ENCODE data around the gene GNA15. TPM values are rescaled to one million over a fixed set of nuclear protein-coding genes. Genes with fewer than 3 reads are reported as not detected.

The GNA15 gene
- total and polyA plus RNA-seq, 2 of the 8 experiments (the other 6 are each of a cell fraction or from before 2014, with no cell fraction given) = 0.26 to 0.45 TPM

DNA sequence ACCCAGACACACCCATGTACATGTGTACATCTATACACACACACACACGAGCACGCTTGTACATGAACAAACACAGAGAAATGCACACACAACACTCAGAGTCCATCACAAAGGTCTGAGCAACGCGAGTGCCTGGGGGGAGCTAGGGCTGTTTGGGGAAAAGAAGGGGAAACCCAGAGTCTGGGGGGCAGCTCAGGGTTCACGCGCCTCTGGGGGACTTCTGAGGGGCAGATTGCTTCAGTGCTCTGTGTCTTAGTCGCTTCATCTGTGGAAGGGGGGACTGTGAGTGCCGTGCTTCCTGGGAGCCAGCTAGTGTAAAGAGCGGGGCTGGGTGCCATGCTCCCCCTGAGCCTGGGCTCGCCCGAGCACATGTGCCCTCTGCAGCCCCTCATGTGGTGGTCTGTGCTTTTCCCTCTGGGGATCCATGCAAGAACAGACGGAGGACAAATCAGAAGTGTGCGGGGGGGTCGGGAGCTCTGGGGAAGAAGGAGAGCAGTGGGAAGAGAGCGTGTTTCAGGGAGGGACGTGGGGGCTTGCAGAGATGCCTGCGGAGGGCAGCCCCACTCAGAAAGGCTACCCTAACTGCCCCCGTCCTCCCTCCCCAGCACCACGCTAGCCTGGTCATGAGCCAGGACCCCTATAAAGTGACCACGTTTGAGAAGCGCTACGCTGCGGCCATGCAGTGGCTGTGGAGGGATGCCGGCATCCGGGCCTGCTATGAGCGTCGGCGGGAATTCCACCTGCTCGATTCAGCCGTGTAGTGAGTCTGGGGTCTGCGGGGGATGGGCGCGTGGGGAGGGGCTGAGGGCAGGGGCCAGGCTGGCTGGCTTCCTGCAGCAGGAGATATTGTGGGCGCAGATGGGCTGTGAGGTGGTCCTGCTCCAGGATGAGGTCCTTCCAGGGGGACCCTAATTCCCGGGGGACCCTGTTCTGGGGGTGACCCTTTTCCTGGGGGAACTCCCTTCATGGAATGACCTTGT is 14.0 kb downstream of the GNA15 start:
- CTCF ChIA-PET (ENCODE audit: partially characterized antibody) = interaction anchor here (0.6 to 1.0 kb wide), 5 partner anchors 10 to 117 kb away, joined by 3 to 6 read pairs (median 4); no protein-coding TSS in a partner anchor
- Histone ChIP-seq H3K14ac (ENCODE audit: insufficient read length) (no peak overlapping the region), H2BK20ac (ENCODE audit: low read length) (peak overlapping the region; percentile 34; the same call in 1 of the 2 replicates), H4K8ac (ENCODE audit: extremely low read depth, insufficient read depth, low read length) (peak overlapping the region; percentile 94; the same call in 1 of the 2 replicates), H3K79me2 (ENCODE audit: control insufficient read depth in 1 of 2, insufficient read depth in 2 of 2, low read length in 2 of 2) (no peaks in the 10 kb centered on the region), H2BK5ac (ENCODE audit: low read depth, low read length) (0 out of 2 replicates have a peak overlapping the region, but pooled peaks have one; percentile 66), H3K23ac (ENCODE audit: insufficient read length) (no peak overlapping the region), H2AK5ac (ENCODE audit: low read depth, low read length) (no peak overlapping the region), H2BK120ac (replicated peaks; ENCODE audit: low read depth, low read length) (no peak overlapping the region), H3K79me1 (ENCODE audit: low read depth, low read length) (no peaks in the 10 kb centered on the region), H4K20me1 (replicated peaks in 1 of 2; ENCODE audit: control insufficient read depth in 1 of 2, insufficient read depth in 2 of 2, low read length in 2 of 2) (peaks cover 0 to 11% of the 10 kb centered on the region in 2 experiments), H3K9me3 (ENCODE audit: insufficient read depth in 2 of 2, low read depth in 1 of 2, low read length in 1 of 2) (no peaks in the 10 kb centered on the region), H4K5ac (ENCODE audit: insufficient read length, low read depth, low read length) (no peak overlapping the region), H3K4me3 (ENCODE audit: extremely low read depth in 1 of 4, insufficient read depth in 2 of 4, low read depth in 3 of 4, low read length in 4 of 4) (no peak overlapping the region), H2BK15ac (ENCODE audit: low read length) (0 out of 2 replicates have a peak overlapping the region, but pooled peaks have one; percentile 19), H4K91ac (replicated peaks; ENCODE audit: insufficient read length, low read length) (no peak overlapping the region), H3K4ac (replicated peaks; ENCODE audit: insufficient read length, low read depth, low read length) (no peak overlapping the region), H3K56ac (replicated peaks; ENCODE audit: insufficient read length, low read depth, low read length) (no peak overlapping the region), H3K18ac (ENCODE audit: extremely low read depth, low read length) (no peak overlapping the region; the same call in 1 of the 2 replicates), H3K27me3 (replicated peaks in 1 of 4; ENCODE audit: control insufficient read depth in 3 of 4, extremely low read depth in 1 of 4, insufficient read depth in 3 of 4, low read length in 3 of 4) (no peaks in the 10 kb centered on the region; a peak in 1 of 7 replicates), H3K9ac (replicated peaks in 1 of 4; ENCODE audit: extremely low read depth in 1 of 4, low read depth in 3 of 4, low read length in 3 of 4) (no peak overlapping the region), H3K4me2 (ENCODE audit: insufficient read depth in 1 of 2, low read depth in 2 of 2, low read length in 2 of 2) (no peak overlapping the region; a peak in 1 of 4 replicates), H3K36me3 (ENCODE audit: control insufficient read depth in 2 of 4, insufficient read depth in 4 of 4, low read length in 3 of 4) (no peaks in the 10 kb centered on the region), H2AFZ (ENCODE audit: low read length) (peak overlapping the region; percentile 72; the same call in 1 of the 2 replicates), H3K4me1 (replicated peaks in 1 of 4; ENCODE audit: control insufficient read depth in 3 of 4, insufficient read depth in 4 of 4, low read length in 3 of 4) (peaks cover 0 to 5% (median 2%) of the 10 kb centered on the region in 4 experiments; a peak in 1 of 7 replicates), H3K23me2 (ENCODE audit: low read depth, low read length) (peaks cover 15% of the 10 kb centered on the region; the same call in 1 of the 2 replicates), H3K27ac (ENCODE audit: low read depth, low read length) (no peak overlapping the region), H2BK12ac (ENCODE audit: low read depth, low read length) (no peak overlapping the region)
- TF ChIP-seq SIX5 (IDR thresholded peaks at IDR 0.05; ENCODE audit: low read depth, low read length) = no peak
- no peak for TF ChIP-seq ZNF274 (IDR thresholded peaks at IDR 0.05; ENCODE audit: borderline replicate concordance, extremely low read depth, low read length)
- TF ChIP-seq SRF (IDR thresholded peaks at IDR 0.05; ENCODE audit: low read depth, low read length) = no peak
- TF ChIP-seq POU5F1 (IDR thresholded peaks at IDR 0.05; ENCODE audit: low read depth, low read length) = no peak
- TF ChIP-seq E2F6 (IDR thresholded peaks at IDR 0.05) = peak; percentile 51; the same call in 1 of the 2 replicates
- FAIRE-seq (no peak), DNase-seq (ENCODE audit: low read depth in 1 of 2, low spot score in 2 of 2) (no peak)
- POLR2A ChIA-PET (ENCODE audit: partially characterized antibody) = interaction anchor here (1.0 kb wide), 1 partner anchor 53 kb away, joined by 4 read pairs; no protein-coding TSS in a partner anchor
- 85% methylated on average over 32 of the region's 35 CpGs; no CpG with 5 or more reads in 1 of the 2 experiments for WGBS, 2 experiments (ENCODE audit: extremely low coverage in 1 of 2, insufficient coverage in 1 of 2, insufficient read length in 1 of 2, insufficient replicate concordance in 2 of 2, low coverage in 1 of 2, low lambda C conversion rate in 2 of 2, missing lambda C conversion rate in 1 of 2)
